Gastrocnemius medialis (tissue), 4 donors: ENCODE measurements around the gene RAB3A.

Experiments used
- POLR2A ChIP-seq, 2 donors: fragments of 450-650 bp; IDR thresholded peaks; one replicate each; pipeline ENCODE4 v1.6.1; 2017; ENCODE audit warnings: antibody characterized with exemption in 2 of 2, mild to moderate bottlenecking in 2 of 2, moderate library complexity in 2 of 2
- TF ChIP-seq, protein P1 (sequence below), 5 experiments: fragments of 450-650 bp in 3 of 5; fragments of 200-600 bp in 2 of 5; sonication (generic) in 2 of 5; IDR thresholded peaks in 4 of 5; conservative IDR thresholded peaks in 1 of 5; 1 replicate in 4 of 5; 2 replicates in 1 of 5; pipeline ENCODE4 v1.5.1; 2016 to 2019; ENCODE audit warnings: antibody characterized with exemption in 5 of 5, mild to moderate bottlenecking in 3 of 5, moderate library complexity in 3 of 5

GRCh38 chr19:18211683-18212082 is 7.8 kb upstream of the RAB3A start:
- TF ChIP-seq, protein P1, sequence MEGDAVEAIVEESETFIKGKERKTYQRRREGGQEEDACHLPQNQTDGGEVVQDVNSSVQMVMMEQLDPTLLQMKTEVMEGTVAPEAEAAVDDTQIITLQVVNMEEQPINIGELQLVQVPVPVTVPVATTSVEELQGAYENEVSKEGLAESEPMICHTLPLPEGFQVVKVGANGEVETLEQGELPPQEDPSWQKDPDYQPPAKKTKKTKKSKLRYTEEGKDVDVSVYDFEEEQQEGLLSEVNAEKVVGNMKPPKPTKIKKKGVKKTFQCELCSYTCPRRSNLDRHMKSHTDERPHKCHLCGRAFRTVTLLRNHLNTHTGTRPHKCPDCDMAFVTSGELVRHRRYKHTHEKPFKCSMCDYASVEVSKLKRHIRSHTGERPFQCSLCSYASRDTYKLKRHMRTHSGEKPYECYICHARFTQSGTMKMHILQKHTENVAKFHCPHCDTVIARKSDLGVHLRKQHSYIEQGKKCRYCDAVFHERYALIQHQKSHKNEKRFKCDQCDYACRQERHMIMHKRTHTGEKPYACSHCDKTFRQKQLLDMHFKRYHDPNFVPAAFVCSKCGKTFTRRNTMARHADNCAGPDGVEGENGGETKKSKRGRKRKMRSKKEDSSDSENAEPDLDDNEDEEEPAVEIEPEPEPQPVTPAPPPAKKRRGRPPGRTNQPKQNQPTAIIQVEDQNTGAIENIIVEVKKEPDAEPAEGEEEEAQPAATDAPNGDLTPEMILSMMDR (IDR thresholded peaks at IDR 0.05 in 4 of 5, conservative IDR thresholded peaks at IDR 0.05 in 1 of 5) = no peak
- TF ChIP-seq POLR2A (IDR thresholded peaks at IDR 0.05) = no peak
